IPS-15b (cell line): ENCODE results near the gene TMEM45A.

Experiments used
- H3K27me3 ChIP-seq: one replicate; pipeline ENCODE4 v1.6.1; 2013; ENCODE audit warnings: low read length; ENCODE audit not compliant: control insufficient read depth, insufficient read depth
- H3K36me3 ChIP-seq: one replicate; pipeline ENCODE4 v1.6.1; 2013; ENCODE audit warnings: low read length; ENCODE audit not compliant: control insufficient read depth, insufficient read depth
- H3K4me1 ChIP-seq: one replicate; pipeline ENCODE4 v1.6.1; 2013; ENCODE audit warnings: mild to moderate bottlenecking, low read length; ENCODE audit not compliant: control insufficient read depth, insufficient read depth
- H3K4me3 ChIP-seq: one replicate; pipeline ENCODE4 v1.5.1; 2013; ENCODE audit warnings: low read depth, low read length
- H3K9ac ChIP-seq: one replicate; pipeline ENCODE4 v1.6.1; 2013; ENCODE audit warnings: low read depth, mild to moderate bottlenecking, low read length
- H3K9me3 ChIP-seq: one replicate; pipeline ENCODE4 v1.6.1; 2013; ENCODE audit warnings: mild to moderate bottlenecking, low read length; ENCODE audit not compliant: control insufficient read depth, insufficient read depth

Gene TMEM45A

DNA sequence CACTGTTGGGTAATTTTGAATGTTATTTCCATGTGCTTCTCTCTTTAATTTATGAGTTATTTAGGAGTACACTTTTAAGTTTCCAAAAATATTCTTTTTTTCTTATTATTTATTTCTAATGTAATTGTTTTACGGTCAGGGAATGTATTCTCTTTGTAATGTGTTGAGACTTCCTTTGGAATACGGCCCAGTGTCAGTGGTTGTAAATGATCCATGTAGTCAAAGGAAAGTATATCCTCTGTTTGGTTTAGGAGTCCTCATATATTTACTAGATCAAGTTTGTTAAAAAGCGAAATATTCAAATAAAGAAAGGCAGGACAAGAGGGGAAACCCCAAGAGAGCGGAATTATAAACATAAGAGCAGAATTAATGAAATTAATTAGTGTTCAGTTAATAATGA, 68.0 kb downstream of the TMEM45A start:
- no peak overlapping the region for H3K4me3 ChIP-seq
- H3K27me3 ChIP-seq = no peaks in the 10 kb centered on the region
- no peaks in the 10 kb centered on the region for H3K9me3 ChIP-seq
- no peaks in the 10 kb centered on the region for H3K36me3 ChIP-seq
- H3K9ac ChIP-seq = no peak overlapping the region
- peaks cover 16% of the 10 kb centered on the region for H3K4me1 ChIP-seq

GRCh38 chr3:100561459-100562158, 69.2 kb downstream of the TMEM45A start:
- Histone ChIP-seq H3K4me3 (no peak overlapping the region), H3K36me3 (no peaks in the 10 kb centered on the region), H3K4me1 (peaks cover 16% of the 10 kb centered on the region), H3K9me3 (no peaks in the 10 kb centered on the region), H3K27me3 (no peaks in the 10 kb centered on the region), H3K9ac (no peak overlapping the region)

DNA sequence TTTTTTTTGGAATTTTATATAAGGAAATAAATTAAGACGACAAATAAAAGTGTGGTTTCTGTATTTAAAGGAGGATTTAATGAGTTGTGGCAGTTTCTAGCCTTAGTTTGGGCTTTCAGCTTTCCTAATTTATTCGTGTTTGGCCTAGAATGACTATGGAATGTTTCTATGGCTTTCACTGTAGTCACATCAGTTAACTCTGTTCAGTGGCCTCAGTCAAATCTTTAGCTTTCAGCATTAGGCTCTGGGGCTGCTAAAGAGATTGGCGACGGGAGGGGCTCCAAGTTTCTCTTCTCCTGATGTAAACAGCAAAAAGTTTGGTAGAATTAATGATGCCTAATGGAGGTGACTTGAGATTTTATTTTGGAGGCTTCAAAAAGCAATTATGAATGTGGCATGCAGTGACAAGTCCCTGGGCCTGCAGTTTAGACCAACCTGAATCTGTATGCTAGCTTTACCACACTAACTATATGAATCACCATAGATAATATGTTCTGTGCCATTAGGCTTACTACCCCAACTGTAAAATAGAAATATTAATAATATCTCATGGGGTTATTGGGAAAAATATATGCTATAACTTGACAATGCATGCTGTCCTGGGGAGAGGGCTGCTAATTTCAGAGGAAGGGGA, 69.9 kb downstream of the TMEM45A start:
- H3K36me3 ChIP-seq = no peaks in the 10 kb centered on the region
- no peak overlapping the region for H3K9ac ChIP-seq
- no peaks in the 10 kb centered on the region for H3K27me3 ChIP-seq
- no peak overlapping the region for H3K4me3 ChIP-seq
- peaks cover 16% of the 10 kb centered on the region for H3K4me1 ChIP-seq
- H3K9me3 ChIP-seq = no peaks in the 10 kb centered on the region

- no peaks in the 10 kb centered on the region for H3K36me3 ChIP-seq
- peaks cover 16% of the 10 kb centered on the region for H3K4me1 ChIP-seq
- no peaks in the 10 kb centered on the region for H3K9me3 ChIP-seq
- no peak overlapping the region for H3K9ac ChIP-seq
- H3K27me3 ChIP-seq = no peaks in the 10 kb centered on the region
- no peak overlapping the region for H3K4me3 ChIP-seq
These were observed 70.8 kb downstream of the TMEM45A start for GRCh38 chr3:100563228-100563627.

DNA sequence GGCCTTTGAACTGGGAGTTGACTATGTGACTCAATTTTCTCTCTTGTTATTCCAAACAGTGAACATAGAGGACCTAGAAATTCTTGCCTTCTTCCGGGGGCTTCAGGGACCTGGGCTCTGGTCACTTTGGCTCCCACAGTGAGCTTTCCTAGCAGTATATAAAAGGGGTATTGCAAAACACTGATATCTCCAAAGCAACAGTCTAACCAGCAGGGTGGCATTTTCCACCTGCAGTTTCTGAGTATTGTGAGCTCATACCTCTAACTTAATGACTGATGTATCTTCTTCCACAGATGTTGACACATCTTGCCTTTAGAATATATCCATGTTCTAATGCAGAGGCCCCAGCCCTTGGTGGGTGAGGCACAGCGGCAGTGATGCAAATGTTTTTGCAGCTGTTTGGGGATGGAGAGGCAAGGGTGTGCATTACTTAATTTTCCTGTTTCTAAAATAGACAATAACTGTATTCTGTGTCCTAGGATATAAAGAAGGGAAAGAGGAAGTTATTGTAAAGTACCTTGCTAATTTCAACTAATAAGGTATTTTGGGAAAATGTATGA, 71.3 kb downstream of the TMEM45A start:
- peaks cover 16% of the 10 kb centered on the region for H3K4me1 ChIP-seq
- no peaks in the 10 kb centered on the region for H3K36me3 ChIP-seq
- no peak overlapping the region for H3K9ac ChIP-seq
- H3K27me3 ChIP-seq = no peaks in the 10 kb centered on the region
- no peaks in the 10 kb centered on the region for H3K9me3 ChIP-seq
- no peak overlapping the region for H3K4me3 ChIP-seq

- H3K27me3 ChIP-seq = no peaks in the 10 kb centered on the region
- no peak overlapping the region for H3K4me3 ChIP-seq
- no peak overlapping the region for H3K9ac ChIP-seq
- no peaks in the 10 kb centered on the region for H3K4me1 ChIP-seq
- no peaks in the 10 kb centered on the region for H3K9me3 ChIP-seq
- H3K36me3 ChIP-seq = no peaks in the 10 kb centered on the region
These were observed 78.4 kb downstream of the TMEM45A start for GRCh38 chr3:100570811-100571210.

GRCh38 chr3:100574536-100574935, 82.1 kb downstream of the TMEM45A start:
- H3K27me3 ChIP-seq = no peaks in the 10 kb centered on the region
- H3K9me3 ChIP-seq = no peaks in the 10 kb centered on the region
- no peak overlapping the region for H3K4me3 ChIP-seq
- no peaks in the 10 kb centered on the region for H3K4me1 ChIP-seq
- no peak overlapping the region for H3K9ac ChIP-seq
- no peaks in the 10 kb centered on the region for H3K36me3 ChIP-seq

GRCh38 chr3:100575704-100576103, 83.3 kb downstream of the TMEM45A start:
- no peaks in the 10 kb centered on the region for H3K36me3 ChIP-seq
- no peak overlapping the region for H3K4me3 ChIP-seq
- no peaks in the 10 kb centered on the region for H3K9me3 ChIP-seq
- H3K4me1 ChIP-seq = no peaks in the 10 kb centered on the region
- H3K9ac ChIP-seq = no peak overlapping the region
- H3K27me3 ChIP-seq = no peaks in the 10 kb centered on the region

DNA sequence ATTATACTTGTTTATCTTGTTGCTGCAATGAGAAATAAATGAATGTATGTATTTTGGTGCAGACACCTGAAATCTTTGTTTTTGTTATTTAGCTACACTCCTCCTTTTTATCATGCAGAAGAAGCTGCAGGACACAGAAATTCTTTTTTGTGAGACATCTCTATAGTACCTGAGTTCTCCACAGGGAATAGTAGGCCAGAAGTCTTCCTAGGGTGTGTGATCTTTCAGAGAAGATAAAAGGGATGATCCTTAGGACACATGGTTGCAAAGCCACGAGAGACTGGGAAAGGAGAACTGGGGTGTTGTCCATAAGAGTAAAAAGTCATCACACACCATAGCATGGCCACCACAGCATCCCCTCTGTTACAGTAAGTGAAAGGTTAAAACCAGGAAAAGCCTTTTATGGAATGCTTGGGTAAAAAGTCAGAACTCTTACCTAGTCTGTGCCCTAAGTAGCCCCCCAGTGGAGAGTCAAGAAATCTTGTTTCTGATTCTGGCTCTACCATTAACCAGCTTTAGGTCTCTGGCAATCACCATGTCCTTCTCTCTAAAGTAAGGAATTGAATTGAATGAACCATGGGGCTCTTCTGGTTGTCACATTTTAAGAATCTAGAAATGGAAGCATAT, 85.1 kb downstream of the TMEM45A start:
- Histone ChIP-seq H3K4me3 (no peak overlapping the region), H3K4me1 (no peaks in the 10 kb centered on the region)

DNA sequence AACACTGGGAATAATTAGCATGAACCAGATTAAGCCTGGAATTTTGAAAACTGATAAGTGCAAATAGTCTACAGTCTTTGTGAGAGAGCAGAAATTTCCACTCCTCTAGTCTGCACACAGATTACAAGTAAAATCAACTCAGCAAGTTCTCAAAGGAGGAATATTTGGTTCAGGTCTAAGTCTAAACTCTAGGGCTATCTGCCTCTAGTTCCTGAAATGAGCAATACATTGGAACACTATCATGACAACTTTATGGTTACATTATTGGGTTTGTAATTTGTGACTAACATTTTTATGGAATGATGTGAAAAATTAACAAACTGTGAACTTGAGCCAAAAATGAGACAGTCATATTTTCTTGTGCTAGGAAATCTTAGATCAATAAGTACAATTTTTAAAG, 86.2 kb downstream of the TMEM45A start:
- Histone ChIP-seq H3K4me3 (no peak overlapping the region), H3K9ac (no peak overlapping the region), H3K9me3 (no peaks in the 10 kb centered on the region), H3K4me1 (no peaks in the 10 kb centered on the region), H3K27me3 (no peaks in the 10 kb centered on the region), H3K36me3 (no peaks in the 10 kb centered on the region)

More for the DNA sequence above, 85.1 kb downstream of the TMEM45A start:
- no peak overlapping the region for H3K9ac ChIP-seq
- H3K36me3 ChIP-seq = no peaks in the 10 kb centered on the region
- no peaks in the 10 kb centered on the region for H3K9me3 ChIP-seq
- no peaks in the 10 kb centered on the region for H3K27me3 ChIP-seq

- no peak overlapping the region for H3K9ac ChIP-seq
- no peaks in the 10 kb centered on the region for H3K9me3 ChIP-seq
- H3K27me3 ChIP-seq = no peaks in the 10 kb centered on the region
- no peaks in the 10 kb centered on the region for H3K4me1 ChIP-seq
- no peak overlapping the region for H3K4me3 ChIP-seq
- no peaks in the 10 kb centered on the region for H3K36me3 ChIP-seq
These were observed 87.7 kb downstream of the TMEM45A start for GRCh38 chr3:100580147-100580546.

- no peaks in the 10 kb centered on the region for H3K36me3 ChIP-seq
- H3K9ac ChIP-seq = no peak overlapping the region
- H3K4me1 ChIP-seq = no peaks in the 10 kb centered on the region
- no peaks in the 10 kb centered on the region for H3K9me3 ChIP-seq
- no peaks in the 10 kb centered on the region for H3K27me3 ChIP-seq
- H3K4me3 ChIP-seq = no peak overlapping the region
These were observed 89.2 kb downstream of the TMEM45A start for GRCh38 chr3:100581650-100582049.
